ENCODE measurements around the gene DCX. TPM values are rescaled to one million over a fixed set of nuclear protein-coding genes. Genes with fewer than 3 reads are reported as not detected.

DCX gene
- polyA plus RNA-seq, 1 donor = 5.4 TPM

DNA sequence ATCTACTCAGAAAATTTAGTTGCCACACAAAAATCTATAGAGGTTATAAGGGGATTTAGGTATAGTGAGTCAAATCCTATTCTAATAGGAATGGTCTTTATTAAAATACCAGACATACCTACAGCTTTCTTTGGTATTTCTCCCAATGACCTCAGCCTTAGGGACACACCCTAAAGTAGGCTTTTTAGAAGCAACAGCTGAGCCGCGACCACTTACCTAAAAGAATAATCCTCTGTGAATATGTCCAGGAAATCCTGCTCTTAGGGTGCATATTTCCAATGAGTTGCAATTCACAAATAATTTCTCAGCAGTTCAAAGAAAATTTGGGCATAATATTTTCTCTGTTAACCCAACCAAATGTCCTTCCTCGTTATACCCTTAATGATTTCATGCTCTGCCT lies 2.7 kb downstream of the DCX start:
- Histone ChIP-seq H3K27me3 (ENCODE audit: control insufficient read depth, insufficient read depth, low read length) (no peaks in the 10 kb centered on the region), H3K27ac (ENCODE audit: low read length) (no peak overlapping the region), H3K36me3 (ENCODE audit: control insufficient read depth, insufficient read depth, low read length) (no peaks in the 10 kb centered on the region), H3K4me3 (ENCODE audit: low read length) (no peak overlapping the region), H3K9me3 (ENCODE audit: control insufficient read depth, low read depth, low read length) (no peaks in the 10 kb centered on the region), H3K4me1 (ENCODE audit: control insufficient read depth, insufficient read depth, low read length) (no peaks in the 10 kb centered on the region)
- no CpG with 5 or more reads among the region's 3 CpGs for WGBS (ENCODE audit: insufficient coverage, low lambda C conversion rate)
- DNase-seq = no peak

DNA sequence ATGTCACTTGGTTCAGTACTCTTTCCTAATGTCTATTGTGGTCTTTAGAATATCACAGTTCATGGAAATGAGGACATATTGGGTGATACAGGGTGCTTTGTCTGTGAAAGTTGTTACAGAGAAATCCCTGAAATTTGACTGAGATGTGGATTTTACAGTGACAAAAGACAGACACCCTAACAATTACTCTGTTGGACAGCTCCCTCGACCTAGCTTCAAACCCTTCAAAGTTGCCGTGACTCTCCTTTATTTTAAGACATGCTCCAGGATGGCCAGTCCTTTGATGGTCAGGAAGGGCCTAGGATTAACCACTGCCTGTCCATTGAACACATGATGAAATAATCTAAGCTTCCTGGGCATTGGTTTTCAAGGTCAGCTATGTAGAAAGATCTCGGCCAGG lies 4.0 kb downstream of the DCX start:
- Histone ChIP-seq H3K4me3 (ENCODE audit: low read length) (no peak overlapping the region), H3K27me3 (ENCODE audit: control insufficient read depth, insufficient read depth, low read length) (no peaks in the 10 kb centered on the region), H3K4me1 (ENCODE audit: control insufficient read depth, insufficient read depth, low read length) (no peaks in the 10 kb centered on the region), H3K27ac (ENCODE audit: low read length) (no peak overlapping the region), H3K9me3 (ENCODE audit: control insufficient read depth, low read depth, low read length) (no peaks in the 10 kb centered on the region), H3K36me3 (ENCODE audit: control insufficient read depth, insufficient read depth, low read length) (no peaks in the 10 kb centered on the region)
- DNase-seq = no peak
- no CpG with 5 or more reads among the region's 3 CpGs for WGBS (ENCODE audit: insufficient coverage, low lambda C conversion rate)

DNA sequence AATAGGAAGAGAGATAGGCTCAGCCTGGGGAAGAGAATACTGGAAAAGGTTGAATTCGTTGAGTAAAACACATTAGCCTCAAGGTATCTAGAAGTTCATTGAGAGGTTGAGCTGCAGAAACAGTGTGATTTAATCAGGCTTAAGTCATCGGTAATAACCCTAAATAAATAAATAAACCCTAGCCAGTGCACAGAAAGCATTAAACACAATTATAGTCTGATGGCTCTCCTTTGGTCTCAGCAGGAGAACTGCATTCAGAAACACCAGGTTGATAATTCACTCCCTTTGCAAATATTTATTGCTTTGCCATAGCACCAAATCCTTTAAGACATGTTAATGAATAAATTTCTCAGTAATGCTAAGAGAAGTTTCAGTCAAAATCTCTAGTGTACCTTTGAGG lies 9.6 kb downstream of the DCX start:
- H3K9me3 ChIP-seq (ENCODE audit: control insufficient read depth, low read depth, low read length) = no peaks in the 10 kb centered on the region
- no peak overlapping the region for H3K27ac ChIP-seq (ENCODE audit: low read length)
- H3K36me3 ChIP-seq (ENCODE audit: control insufficient read depth, insufficient read depth, low read length) = no peaks in the 10 kb centered on the region
- no peaks in the 10 kb centered on the region for H3K4me1 ChIP-seq (ENCODE audit: control insufficient read depth, insufficient read depth, low read length)
- H3K4me3 ChIP-seq (ENCODE audit: low read length) = no peak overlapping the region
- H3K27me3 ChIP-seq (ENCODE audit: control insufficient read depth, insufficient read depth, low read length) = no peaks in the 10 kb centered on the region
- DNase-seq = no peak
- WGBS (ENCODE audit: insufficient coverage, low lambda C conversion rate) = no CpG with 5 or more reads among the region's 2 CpGs

DNA sequence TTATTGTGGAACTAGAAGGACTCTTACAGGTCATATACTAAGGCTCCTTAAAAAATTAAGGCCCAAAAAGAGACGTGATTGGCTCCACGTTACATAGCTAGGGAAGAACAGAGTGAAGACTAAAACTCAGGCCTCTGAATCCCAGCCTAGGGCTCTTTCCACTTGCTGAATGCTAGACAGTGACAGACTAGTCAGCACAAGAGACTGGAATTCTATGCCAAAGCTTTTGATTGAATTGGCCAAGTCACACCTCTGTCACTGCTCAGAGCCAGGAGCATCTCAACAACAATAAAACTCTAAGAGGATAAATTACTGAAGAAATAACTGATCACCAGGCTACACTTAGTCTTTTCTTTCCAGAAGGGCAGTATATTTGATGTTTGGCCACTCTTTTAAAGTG lies 16.8 kb downstream of the DCX start:
- WGBS (ENCODE audit: insufficient coverage, low lambda C conversion rate) = 80% methylated on average over 1 of the region's 2 CpGs
- H3K4me1 ChIP-seq (ENCODE audit: control insufficient read depth, insufficient read depth, low read length) = no peaks in the 10 kb centered on the region

DNA sequence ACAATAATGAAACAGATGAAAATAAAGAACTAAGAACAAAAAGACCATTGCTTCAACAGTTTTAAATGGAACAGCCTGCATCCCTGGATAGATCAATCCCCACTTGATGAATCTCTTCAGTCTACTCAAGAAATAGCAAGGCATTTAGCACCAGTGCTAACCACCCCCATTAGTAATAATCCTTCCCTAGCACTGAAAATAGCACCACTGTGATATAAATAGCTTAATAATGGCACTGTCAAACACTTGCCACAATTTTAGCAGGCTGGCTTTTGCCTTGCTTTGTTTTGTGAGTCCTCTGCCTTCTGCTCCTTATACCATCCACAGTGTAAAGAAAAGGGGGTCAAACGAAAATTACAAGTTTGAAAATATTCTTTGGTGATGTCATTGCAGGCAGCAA lies 17.4 kb downstream of the DCX start:
- Histone ChIP-seq H3K4me1 (ENCODE audit: control insufficient read depth, insufficient read depth, low read length) (no peaks in the 10 kb centered on the region), H3K9me3 (ENCODE audit: control insufficient read depth, low read depth, low read length) (no peaks in the 10 kb centered on the region), H3K36me3 (ENCODE audit: control insufficient read depth, insufficient read depth, low read length) (no peaks in the 10 kb centered on the region), H3K4me3 (ENCODE audit: low read length) (no peak overlapping the region), H3K27me3 (ENCODE audit: control insufficient read depth, insufficient read depth, low read length) (no peaks in the 10 kb centered on the region), H3K27ac (ENCODE audit: low read length) (no peak overlapping the region)
- no peak for DNase-seq
- no CpG with 5 or more reads among the region's 1 CpG for WGBS (ENCODE audit: insufficient coverage, low lambda C conversion rate)

More for the DNA sequence above, 16.8 kb downstream of the DCX start:
- Histone ChIP-seq H3K27ac (ENCODE audit: low read length) (no peak overlapping the region), H3K27me3 (ENCODE audit: control insufficient read depth, insufficient read depth, low read length) (no peaks in the 10 kb centered on the region), H3K9me3 (ENCODE audit: control insufficient read depth, low read depth, low read length) (no peaks in the 10 kb centered on the region), H3K36me3 (ENCODE audit: control insufficient read depth, insufficient read depth, low read length) (no peaks in the 10 kb centered on the region), H3K4me3 (ENCODE audit: low read length) (no peak overlapping the region)
- no peak for DNase-seq

DNA sequence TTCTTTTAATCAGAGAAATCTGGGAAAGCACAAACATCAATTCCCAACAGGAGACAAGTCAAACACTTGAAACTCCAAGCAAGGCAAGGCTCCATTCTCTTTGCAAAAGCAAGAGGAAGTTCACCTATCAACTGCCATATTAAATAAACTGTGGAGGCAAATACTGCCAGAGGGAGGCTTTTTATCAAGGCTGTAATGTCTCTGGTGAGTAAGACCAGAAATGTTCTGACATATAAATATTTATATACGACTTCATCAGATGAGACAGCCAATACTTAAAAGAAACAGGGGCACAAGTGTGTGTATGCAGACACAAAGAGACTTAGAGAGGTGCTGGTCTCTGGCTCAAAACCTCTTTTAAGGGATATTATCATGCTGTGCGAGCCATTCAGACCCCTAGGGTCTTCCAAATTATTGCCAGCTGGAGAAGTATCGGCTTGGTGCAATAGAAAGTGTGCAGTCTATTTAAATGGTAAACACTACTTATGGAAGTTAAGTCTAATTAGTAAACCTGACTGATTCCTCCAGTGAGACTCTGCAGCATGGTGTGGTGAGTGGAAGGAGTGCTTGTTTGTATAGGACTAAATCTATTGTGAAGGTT lies 24.4 kb downstream of the DCX start:
- no peaks in the 10 kb centered on the region for H3K27me3 ChIP-seq (ENCODE audit: control insufficient read depth, insufficient read depth, low read length)
- no peaks in the 10 kb centered on the region for H3K4me1 ChIP-seq (ENCODE audit: control insufficient read depth, insufficient read depth, low read length)
- WGBS (ENCODE audit: insufficient coverage, low lambda C conversion rate) = no CpG with 5 or more reads among the region's 3 CpGs
- H3K27ac ChIP-seq (ENCODE audit: low read length) = no peak overlapping the region
- DNase-seq = no peak
- no peaks in the 10 kb centered on the region for H3K36me3 ChIP-seq (ENCODE audit: control insufficient read depth, insufficient read depth, low read length)
- no peak overlapping the region for H3K4me3 ChIP-seq (ENCODE audit: low read length)
- H3K9me3 ChIP-seq (ENCODE audit: control insufficient read depth, low read depth, low read length) = no peaks in the 10 kb centered on the region

DNA sequence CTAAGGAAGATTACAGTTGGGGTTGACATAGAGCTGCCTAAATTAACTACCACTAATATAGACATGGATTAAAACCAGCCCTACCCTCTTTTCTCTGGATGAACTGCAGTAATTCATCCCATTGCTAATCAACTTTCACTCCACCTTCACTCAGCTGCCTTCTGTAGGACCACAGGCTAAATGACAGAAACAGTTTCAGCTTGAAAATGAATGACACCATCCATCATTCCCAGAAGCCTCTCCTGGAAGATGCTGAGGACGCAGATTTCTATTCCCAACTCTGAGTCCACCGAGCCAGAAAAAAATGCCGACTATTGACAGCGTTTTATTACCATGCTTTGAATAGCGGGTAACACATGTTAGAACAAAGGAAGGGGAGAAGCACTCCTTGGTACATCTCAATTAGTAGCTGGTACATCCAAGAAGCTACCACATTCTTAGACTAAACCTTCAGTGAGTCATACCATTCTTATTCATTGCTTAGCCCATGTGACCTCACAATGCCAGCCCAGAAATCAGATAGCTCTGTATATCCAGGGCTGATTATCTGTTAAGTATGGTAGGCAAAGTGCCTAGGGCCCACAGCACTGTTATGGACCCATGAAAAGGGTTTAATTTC lies 25.3 kb downstream of the DCX start:
- H3K4me1 ChIP-seq (ENCODE audit: control insufficient read depth, insufficient read depth, low read length) = no peaks in the 10 kb centered on the region
- WGBS (ENCODE audit: insufficient coverage, low lambda C conversion rate) = no CpG with 5 or more reads among the region's 5 CpGs
- H3K36me3 ChIP-seq (ENCODE audit: control insufficient read depth, insufficient read depth, low read length) = no peaks in the 10 kb centered on the region

DNA sequence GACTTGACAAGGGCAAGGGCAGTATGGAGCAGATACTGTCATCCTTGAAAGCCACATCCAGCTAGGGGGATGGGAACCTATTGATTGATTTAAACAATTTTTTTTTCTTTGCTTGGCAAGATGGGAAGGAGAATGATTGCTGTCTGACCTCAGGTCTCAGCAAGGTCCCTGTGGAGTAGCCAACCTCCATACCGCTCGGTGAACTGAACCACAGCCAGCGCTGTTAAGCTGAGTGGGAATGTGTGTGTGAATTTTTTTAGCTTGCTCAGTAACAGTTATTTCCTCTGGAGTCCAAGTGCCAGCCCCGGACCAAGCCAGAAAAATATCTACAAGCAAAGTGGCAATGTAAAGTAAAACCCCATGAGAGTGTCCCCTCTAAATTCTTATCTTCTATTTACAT lies 25.9 kb downstream of the DCX start:
- no peak overlapping the region for H3K4me3 ChIP-seq (ENCODE audit: low read length)
- no peaks in the 10 kb centered on the region for H3K9me3 ChIP-seq (ENCODE audit: control insufficient read depth, low read depth, low read length)
- no peaks in the 10 kb centered on the region for H3K36me3 ChIP-seq (ENCODE audit: control insufficient read depth, insufficient read depth, low read length)
- no peaks in the 10 kb centered on the region for H3K27me3 ChIP-seq (ENCODE audit: control insufficient read depth, insufficient read depth, low read length)
- H3K4me1 ChIP-seq (ENCODE audit: control insufficient read depth, insufficient read depth, low read length) = no peaks in the 10 kb centered on the region
- no peak overlapping the region for H3K27ac ChIP-seq (ENCODE audit: low read length)
- no CpG with 5 or more reads among the region's 4 CpGs for WGBS (ENCODE audit: insufficient coverage, low lambda C conversion rate)
- DNase-seq = no peak

More for the DNA sequence above, 25.3 kb downstream of the DCX start:
- H3K4me3 ChIP-seq (ENCODE audit: low read length) = no peak overlapping the region
- DNase-seq = no peak
- no peak overlapping the region for H3K27ac ChIP-seq (ENCODE audit: low read length)
- no peaks in the 10 kb centered on the region for H3K9me3 ChIP-seq (ENCODE audit: control insufficient read depth, low read depth, low read length)
- H3K27me3 ChIP-seq (ENCODE audit: control insufficient read depth, insufficient read depth, low read length) = no peaks in the 10 kb centered on the region

DNA sequence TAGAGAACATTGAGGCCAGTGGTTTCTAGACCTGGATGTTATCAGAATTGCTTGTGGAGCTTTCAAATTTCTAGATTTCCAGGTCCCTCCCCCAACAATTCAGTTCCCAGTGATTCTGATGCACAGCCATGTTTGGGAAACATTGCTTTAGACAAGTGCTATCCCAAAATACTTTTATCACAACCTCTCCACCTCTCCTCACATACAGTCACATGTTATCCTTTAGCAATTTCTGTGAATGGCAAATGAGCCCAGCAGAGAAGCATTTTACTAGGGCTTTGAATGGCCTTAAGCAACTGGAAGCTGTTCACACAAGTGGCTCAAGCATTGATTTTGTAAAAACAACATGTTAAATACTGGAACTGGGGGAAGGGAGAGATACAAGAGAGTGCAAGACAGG lies 29.7 kb downstream of the DCX start:
- no peaks in the 10 kb centered on the region for H3K4me1 ChIP-seq (ENCODE audit: control insufficient read depth, insufficient read depth, low read length)
- no peak overlapping the region for H3K27ac ChIP-seq (ENCODE audit: low read length)
- no peak overlapping the region for H3K4me3 ChIP-seq (ENCODE audit: low read length)
- no peaks in the 10 kb centered on the region for H3K36me3 ChIP-seq (ENCODE audit: control insufficient read depth, insufficient read depth, low read length)
- no peaks in the 10 kb centered on the region for H3K9me3 ChIP-seq (ENCODE audit: control insufficient read depth, low read depth, low read length)
- DNase-seq = no peak
- H3K27me3 ChIP-seq (ENCODE audit: control insufficient read depth, insufficient read depth, low read length) = no peaks in the 10 kb centered on the region

DNA sequence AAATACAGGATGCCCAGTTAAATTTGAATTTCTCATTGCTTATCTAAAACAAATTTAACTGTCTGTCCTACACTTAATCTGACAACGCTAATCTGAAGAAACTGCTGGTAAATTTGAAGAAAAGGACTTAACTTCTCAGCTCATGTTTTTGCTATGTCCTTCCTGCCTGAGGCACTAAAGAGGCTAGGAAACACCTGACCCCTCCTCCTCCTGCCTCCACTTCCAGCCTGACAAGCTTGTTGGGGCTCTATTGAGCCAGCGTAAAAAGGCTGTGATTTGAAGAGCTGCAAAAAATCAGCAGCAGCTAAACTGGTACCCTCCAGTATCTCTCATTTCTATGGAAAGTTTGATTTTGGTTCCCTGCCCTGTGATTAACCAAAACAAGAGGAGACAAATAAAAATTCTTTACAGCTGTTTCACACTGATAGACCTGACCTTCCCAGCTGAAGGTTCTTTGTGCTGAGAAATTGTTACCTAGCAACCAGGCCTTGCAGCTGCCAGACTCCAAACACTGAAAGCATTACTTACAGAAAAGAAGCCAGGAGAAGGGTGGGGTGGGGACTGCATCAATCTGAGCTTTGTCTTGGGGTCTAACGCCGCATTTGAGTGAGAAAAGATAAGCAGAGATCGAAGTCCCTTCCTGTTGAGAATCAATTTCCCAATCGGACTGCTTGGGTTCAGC lies 35.0 kb downstream of the DCX start:
- H3K27me3 ChIP-seq (ENCODE audit: control insufficient read depth, insufficient read depth, low read length) = no peaks in the 10 kb centered on the region
- H3K4me3 ChIP-seq (ENCODE audit: low read length) = no peak overlapping the region
- WGBS (ENCODE audit: insufficient coverage, low lambda C conversion rate) = no CpG with 5 or more reads among the region's 6 CpGs
- H3K27ac ChIP-seq (ENCODE audit: low read length) = no peak overlapping the region
- H3K9me3 ChIP-seq (ENCODE audit: control insufficient read depth, low read depth, low read length) = no peaks in the 10 kb centered on the region
- no peak for DNase-seq
- H3K4me1 ChIP-seq (ENCODE audit: control insufficient read depth, insufficient read depth, low read length) = no peaks in the 10 kb centered on the region
- H3K36me3 ChIP-seq (ENCODE audit: control insufficient read depth, insufficient read depth, low read length) = no peaks in the 10 kb centered on the region

DNA sequence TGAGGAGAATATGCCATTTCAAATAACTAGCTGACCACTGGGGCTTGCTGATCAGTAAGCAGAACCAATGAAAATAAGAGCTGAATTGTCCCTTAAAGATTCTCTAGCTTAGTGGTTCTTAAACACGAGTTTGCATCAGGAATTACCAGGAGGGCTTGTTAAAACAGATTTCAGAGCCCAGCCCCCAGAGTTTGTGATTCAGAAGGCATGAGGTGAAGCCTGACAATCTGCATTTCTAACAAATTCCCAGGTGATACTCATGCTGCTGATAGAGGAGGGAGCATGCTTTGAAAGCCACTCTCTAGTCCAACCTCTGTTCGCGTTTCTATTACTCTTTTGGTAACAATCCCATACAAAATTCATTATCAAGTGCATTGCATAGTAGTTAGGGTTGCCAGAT lies 35.5 kb downstream of the DCX start:
- no peaks in the 10 kb centered on the region for H3K36me3 ChIP-seq (ENCODE audit: control insufficient read depth, insufficient read depth, low read length)
- no peaks in the 10 kb centered on the region for H3K9me3 ChIP-seq (ENCODE audit: control insufficient read depth, low read depth, low read length)
- WGBS (ENCODE audit: insufficient coverage, low lambda C conversion rate) = no CpG with 5 or more reads among the region's 3 CpGs
- DNase-seq = no peak
- H3K4me3 ChIP-seq (ENCODE audit: low read length) = no peak overlapping the region
- H3K4me1 ChIP-seq (ENCODE audit: control insufficient read depth, insufficient read depth, low read length) = no peaks in the 10 kb centered on the region
- no peaks in the 10 kb centered on the region for H3K27me3 ChIP-seq (ENCODE audit: control insufficient read depth, insufficient read depth, low read length)
- H3K27ac ChIP-seq (ENCODE audit: low read length) = no peak overlapping the region
